CD14-positive monocyte (primary cell): Measurements from ENCODE around the gene SLAMF6. TPM values are rescaled to one million over a fixed set of nuclear protein-coding genes. Genes with fewer than 3 reads are reported as not detected.
A peak's percentile ranks its signal among the peaks of the same experiment; 100 is the strongest.
"Not testable (repeated sequence)": the region's sequence is repeated elsewhere in the genome, so short reads cannot be mapped to it uniquely, and the experiment has no call there.

ENCODE experiments used
- DNase-seq, 3 donors: peaks; one replicate each; pipeline ENCODE4 v3.0.0-alpha.2; 2011 to 2022
- H2AFZ ChIP-seq: 2 replicates; pipeline ENCODE4 v1.6.0; 2012; ENCODE audit warnings: mild to moderate bottlenecking, low read depth, low read length, inconsistent platforms; ENCODE audit not compliant: insufficient read depth, poor library complexity, severe bottlenecking
- H3K27ac ChIP-seq, 2 donors: 1 replicate in 1 of 2; 2 replicates in 1 of 2; pipeline ENCODE4 v1.5.1; 2012 to 2013; ENCODE audit warnings: low read length in 2 of 2, control low read depth in 1 of 2, inconsistent platforms in 1 of 2, low read depth in 1 of 2, mild to moderate bottlenecking in 1 of 2
- H3K27me3 ChIP-seq, 2 donors: one replicate each; pipeline versions ENCODE4 v1.6.0 to v1.6.1; 2011 to 2013; ENCODE audit warnings: low read length in 2 of 2; ENCODE audit not compliant: control insufficient read depth in 2 of 2, insufficient read depth in 2 of 2
- H3K36me3 ChIP-seq, 2 donors: replicated peaks in 1 of 2; 1 replicate in 1 of 2; 2 replicates in 1 of 2; pipeline versions ENCODE4 v1.5.1 to v1.6.1; 2012 to 2013; ENCODE audit warnings: low read length in 2 of 2, control low read depth in 1 of 2, inconsistent platforms in 1 of 2, mild to moderate bottlenecking in 1 of 2; ENCODE audit not compliant: insufficient read depth in 2 of 2, control insufficient read depth in 1 of 2
- H3K4me1 ChIP-seq, 2 donors: 1 replicate in 1 of 2; 2 replicates in 1 of 2; pipeline versions ENCODE4 v1.5.1 to v1.6.1; 2012 to 2013; ENCODE audit warnings: low read length in 2 of 2, control low read depth in 1 of 2, inconsistent platforms in 1 of 2, mild to moderate bottlenecking in 1 of 2, moderate library complexity in 1 of 2; ENCODE audit not compliant: insufficient read depth in 2 of 2, control insufficient read depth in 1 of 2
- H3K4me2 ChIP-seq: replicated peaks from 2 replicates; pipeline ENCODE3; 2012; ENCODE audit warnings: low read length, moderate library complexity, mild to moderate bottlenecking; ENCODE audit not compliant: poor library complexity, severe bottlenecking; ENCODE audit errors: extremely low read depth
- H3K4me3 ChIP-seq, 3 experiments: fragments of 200-600 bp in 1 of 3; sonication (generic) in 1 of 3; replicated peaks in 1 of 3; 1 replicate in 2 of 3; 2 replicates in 1 of 3; pipeline ENCODE4 v1.5.1; 2011 to 2013; ENCODE audit warnings: low read length in 3 of 3, mild to moderate bottlenecking in 3 of 3, control low read depth in 2 of 3, low read depth in 2 of 3, inconsistent platforms in 1 of 3, moderate library complexity in 1 of 3
- H3K79me2 ChIP-seq: 2 replicates; pipeline ENCODE4 v1.6.0; 2012; ENCODE audit warnings: mild to moderate bottlenecking, control low read depth, inconsistent platforms, low read length, moderate library complexity; ENCODE audit not compliant: insufficient read depth
- H3K9ac ChIP-seq: 2 replicates; pipeline ENCODE4 v1.6.0; 2017; ENCODE audit warnings: low read length, mild to moderate bottlenecking; ENCODE audit not compliant: insufficient read depth, poor library complexity, severe bottlenecking
- H3K9me3 ChIP-seq, 2 donors: replicated peaks in 1 of 2; 1 replicate in 1 of 2; 2 replicates in 1 of 2; pipeline versions ENCODE4 v1.5.1 to v1.6.1; 2012 to 2013; ENCODE audit warnings: low read length in 2 of 2, control low read depth in 1 of 2; ENCODE audit not compliant: control insufficient read depth in 1 of 2, insufficient read depth in 1 of 2
- H4K20me1 ChIP-seq: 2 replicates; pipeline ENCODE4 v1.6.0; 2012; ENCODE audit warnings: mild to moderate bottlenecking, low read length, control low read depth, moderate library complexity; ENCODE audit not compliant: insufficient read depth
- H3K27ac Mint-ChIP-seq, 7 donors: one replicate each; pipeline ENCODE4 v1.8.0; 2020; ENCODE audit warnings: mild to moderate bottlenecking in 7 of 7, mixed read lengths in 7 of 7, moderate library complexity in 6 of 7, inconsistent platforms in 2 of 7
- H3K27me3 Mint-ChIP-seq, 3 donors: one replicate each; pipeline ENCODE4 v1.8.0; 2021 to 2022; ENCODE audit warnings: low read depth in 3 of 3, mild to moderate bottlenecking in 3 of 3, mixed read lengths in 3 of 3, moderate library complexity in 3 of 3, inconsistent platforms in 1 of 3
- H3K36me3 Mint-ChIP-seq, 2 donors: one replicate each; pipeline ENCODE4 v1.8.0; 2020; ENCODE audit warnings: mixed read lengths in 2 of 2, inconsistent platforms in 1 of 2, mild to moderate bottlenecking in 1 of 2
- H3K4me1 Mint-ChIP-seq: one replicate; pipeline ENCODE4 v1.8.0; 2020; ENCODE audit warnings: mild to moderate bottlenecking, mixed read lengths
- H3K4me3 Mint-ChIP-seq, 2 donors: one replicate each; pipeline ENCODE4 v1.8.0; 2020; ENCODE audit warnings: mild to moderate bottlenecking in 2 of 2, mixed read lengths in 2 of 2, moderate library complexity in 1 of 2
- H3K9me3 Mint-ChIP-seq, 7 donors: one replicate each; pipeline ENCODE4 v1.8.0; 2020 to 2022; ENCODE audit warnings: mixed read lengths in 7 of 7, mild to moderate bottlenecking in 6 of 7, moderate library complexity in 6 of 7, inconsistent platforms in 2 of 7
- WGBS: methylation state at CpG from one replicate; pipeline ENCODE4 v1.1.5; 2013; ENCODE audit warnings: missing lambda C conversion rate; ENCODE audit not compliant: insufficient coverage; 5-methylcytosine and 5-hydroxymethylcytosine counted together
- intact Hi-C, 2 donors: fragments of 100-400 bp; cut with micrococcal nuclease; formaldehyde crosslinking; loops; one replicate each; pipeline versions ENCODE4 v1.15.0 to v1.15.1; 2023
- polyA plus RNA-seq, 3 donors: library from polyadenylated mRNA; depleted of rRNA in 1 of 3; unstranded in 2 of 3; stranded (reverse) in 1 of 3; fragments of 300-500 nt in 2 of 3; fragments of >200 nt in 1 of 3; fragmentation: Illumina TruSeq in 2 of 3; gene quantifications; 1 replicate in 2 of 3; 2 replicates in 1 of 3; pipeline ENCODE4 v1.2.3, GENCODE V29; 2012 to 2021
- TF ChIP-seq, protein P1 (sequence below): fragments of 200-600 bp; IDR thresholded peaks from one replicate; pipeline ENCODE4 v1.8.0; 2022; ENCODE audit warnings: antibody characterized with exemption, mild to moderate bottlenecking

Gene SLAMF6
- polyA plus RNA-seq, 3 donors, result 0.32 to 0.72 (median 0.50) TPM

DNA sequence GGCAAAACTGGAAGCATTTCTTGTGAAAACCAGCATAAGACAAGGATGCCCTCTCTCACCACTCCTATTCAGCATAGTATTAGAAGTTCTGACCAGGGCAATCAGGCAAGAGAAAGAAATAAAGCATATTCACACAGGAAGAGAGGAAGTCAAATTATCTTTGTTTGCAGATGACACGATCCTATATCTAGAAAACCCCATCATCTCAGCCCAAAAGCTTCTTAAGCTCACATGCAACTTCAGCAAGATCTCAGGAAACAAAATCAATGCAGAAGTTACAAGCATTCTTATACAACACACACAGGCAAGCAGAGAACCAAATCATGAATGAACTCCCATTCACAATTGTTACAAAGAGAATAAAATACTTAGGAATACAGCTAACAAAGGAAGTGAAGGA, 7.1 kb downstream of the SLAMF6 start:
- H3K4me3 ChIP-seq, H3K9me3 Mint-ChIP-seq, H3K27ac Mint-ChIP-seq, H3K27ac ChIP-seq, intact Hi-C loops, H3K9me3 ChIP-seq, H3K9ac ChIP-seq, DNase-seq, H3K79me2 ChIP-seq, H3K27me3 Mint-ChIP-seq, H3K4me1 ChIP-seq, H3K36me3 ChIP-seq, H3K4me2 ChIP-seq, H2AFZ ChIP-seq, H4K20me1 ChIP-seq, H3K4me3 Mint-ChIP-seq, H3K36me3 Mint-ChIP-seq, H3K27me3 ChIP-seq: not testable (repeated sequence)
- peaks cover 12% of the 10 kb centered on the region for H3K4me1 Mint-ChIP-seq
- no CpG with 5 or more reads among the region's 1 CpG for WGBS

DNA sequence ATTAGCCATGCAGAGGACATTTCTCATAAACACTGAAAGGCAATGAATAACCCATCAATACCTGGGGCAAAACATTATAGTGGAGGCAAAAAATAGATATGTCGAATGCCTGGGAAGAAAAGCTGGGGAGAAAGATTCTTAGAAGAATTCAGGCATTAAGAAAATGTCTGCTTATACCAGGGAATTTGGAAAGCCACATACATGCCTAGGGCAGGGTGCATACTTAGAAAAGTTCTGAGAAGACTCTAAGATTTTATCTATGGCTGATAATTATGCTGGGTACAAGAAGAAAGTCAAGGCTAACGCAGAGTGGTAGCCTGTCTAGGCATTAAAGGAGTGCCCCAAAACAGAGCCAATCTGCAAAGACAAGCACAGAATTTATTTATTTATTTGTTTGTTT, 18.4 kb downstream of the SLAMF6 start:
- no peak overlapping the region for H2AFZ ChIP-seq
- 100% methylated on average over 1 of the region's 2 CpGs for WGBS
- TF ChIP-seq, protein P1, sequence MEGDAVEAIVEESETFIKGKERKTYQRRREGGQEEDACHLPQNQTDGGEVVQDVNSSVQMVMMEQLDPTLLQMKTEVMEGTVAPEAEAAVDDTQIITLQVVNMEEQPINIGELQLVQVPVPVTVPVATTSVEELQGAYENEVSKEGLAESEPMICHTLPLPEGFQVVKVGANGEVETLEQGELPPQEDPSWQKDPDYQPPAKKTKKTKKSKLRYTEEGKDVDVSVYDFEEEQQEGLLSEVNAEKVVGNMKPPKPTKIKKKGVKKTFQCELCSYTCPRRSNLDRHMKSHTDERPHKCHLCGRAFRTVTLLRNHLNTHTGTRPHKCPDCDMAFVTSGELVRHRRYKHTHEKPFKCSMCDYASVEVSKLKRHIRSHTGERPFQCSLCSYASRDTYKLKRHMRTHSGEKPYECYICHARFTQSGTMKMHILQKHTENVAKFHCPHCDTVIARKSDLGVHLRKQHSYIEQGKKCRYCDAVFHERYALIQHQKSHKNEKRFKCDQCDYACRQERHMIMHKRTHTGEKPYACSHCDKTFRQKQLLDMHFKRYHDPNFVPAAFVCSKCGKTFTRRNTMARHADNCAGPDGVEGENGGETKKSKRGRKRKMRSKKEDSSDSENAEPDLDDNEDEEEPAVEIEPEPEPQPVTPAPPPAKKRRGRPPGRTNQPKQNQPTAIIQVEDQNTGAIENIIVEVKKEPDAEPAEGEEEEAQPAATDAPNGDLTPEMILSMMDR, result no peak
- H3K79me2 ChIP-seq, result no peaks in the 10 kb centered on the region
- Mint-ChIP-seq H3K9me3 (peaks cover 8 to 46% (median 29%) of the 10 kb centered on the region in 7 donors), H3K4me1 (peaks cover 17% of the 10 kb centered on the region), H3K27ac (peak overlapping the region in 1 of 7 donors; percentile 21), H3K27me3 (no peaks in the 10 kb centered on the region), H3K4me3 (no peak overlapping the region), H3K36me3 (no peaks in the 10 kb centered on the region)
- intact Hi-C loops, result no loop called here
- no peaks in the 10 kb centered on the region for H3K27me3 ChIP-seq
- H4K20me1 ChIP-seq, result no peaks in the 10 kb centered on the region
- peaks cover 7% of the 10 kb centered on the region in 2 donors for H3K4me1 ChIP-seq
- no peak for DNase-seq
- H3K9me3 ChIP-seq, result peaks cover 6 to 19% of the 10 kb centered on the region in 2 donors
- H3K36me3 ChIP-seq, result no peaks in the 10 kb centered on the region
- no peak overlapping the region for H3K4me3 ChIP-seq
- no peak overlapping the region for H3K4me2 ChIP-seq
- no peak overlapping the region for H3K27ac ChIP-seq
- no peak overlapping the region for H3K9ac ChIP-seq
